HepG2 (cell line): ENCODE results near the gene PYGO2. TPM values are rescaled to one million over a fixed set of nuclear protein-coding genes. Genes with fewer than 3 reads are reported as not detected.

ENCODE experiments used
- ATF4 ChIP-seq, 2 experiments: fragments of 450-650 bp in 1 of 2; sonication (generic) in 1 of 2; formaldehyde crosslinking; IDR thresholded peaks; 2 replicates each; pipeline versions ENCODE4 v1.5.0 to v1.8.0; 2020 to 2022; ENCODE audit warnings: mild to moderate bottlenecking in 1 of 2, missing genetic modification reagents in 1 of 2
- CHCHD3 ChIP-seq: sonication (generic); formaldehyde crosslinking; IDR thresholded peaks from 2 replicates; pipeline ENCODE4 v1.8.0; 2022; ENCODE audit warnings: mild to moderate bottlenecking, missing genetic modification reagents, moderate library complexity
- JUNB ChIP-seq: sonication (generic); formaldehyde crosslinking; IDR thresholded peaks from 2 replicates; pipeline ENCODE4 v1.8.0; 2022; ENCODE audit warnings: missing genetic modification reagents, mild to moderate bottlenecking, borderline replicate concordance
- KAT7 ChIP-seq: IDR thresholded peaks from 2 replicates; pipeline ENCODE4 v1.6.1; 2018; ENCODE audit warnings: borderline replicate concordance, missing compliant biosample characterization
- REPIN1 ChIP-seq: sonication (generic); formaldehyde crosslinking; IDR thresholded peaks from 2 replicates; pipeline ENCODE4 v1.8.0; 2022; ENCODE audit warnings: missing genetic modification reagents, low read depth, mild to moderate bottlenecking, borderline replicate concordance
- SMAD3 ChIP-seq: sonication (generic); formaldehyde crosslinking; IDR thresholded peaks from 2 replicates; pipeline ENCODE4 v1.4.0; 2020; ENCODE audit warnings: missing genetic modification reagents
- TFAP4 ChIP-seq: sonication (generic); IDR thresholded peaks from 2 replicates; pipeline ENCODE4 v1.6.1; 2016; ENCODE audit warnings: low read depth, borderline replicate concordance
- ZNF180 ChIP-seq: sonication (generic); formaldehyde crosslinking; IDR thresholded peaks from 2 replicates; pipeline ENCODE4 v1.4.0; 2020; ENCODE audit warnings: low read depth, missing genetic modification reagents, borderline replicate concordance
- ZNF646 ChIP-seq: sonication (generic); formaldehyde crosslinking; IDR thresholded peaks from 2 replicates; pipeline ENCODE4 v1.9.0; 2021; ENCODE audit warnings: mild to moderate bottlenecking, missing genetic modification reagents
- ZSCAN9 ChIP-seq: IDR thresholded peaks from 2 replicates; pipeline ENCODE4 v1.6.1; 2016; ENCODE audit warnings: borderline replicate concordance
- polyA plus RNA-seq, 8 experiments: library from polyadenylated mRNA; depleted of rRNA in 3 of 8; stranded (reverse) in 7 of 8; unstranded in 1 of 8; fragments of >200 nt; fragmentation: Illumina TruSeq in 4 of 8; extraction: Trizol in 4 of 8; gene quantifications; 2 replicates each; pipeline versions ENCODE4 v1.2.1 to v1.2.3, GENCODE V29; 2011 to 2016; ENCODE audit warnings: low read depth in 4 of 8, missing spikeins in 1 of 8, mixed read lengths in 1 of 8; ENCODE audit not compliant: insufficient read depth in 1 of 8
- total RNA-seq, 5 experiments: library from RNA; depleted of rRNA; stranded (reverse); fragments of >200 nt; fragmentation: Illumina TruSeq; extraction: Trizol; gene quantifications; 2 replicates each; pipeline ENCODE4 v1.2.3, GENCODE V29; 2016; ENCODE audit warnings: low read depth in 1 of 5
- TF ChIP-seq, protein P1 (sequence below): sonication (generic); formaldehyde crosslinking; IDR thresholded peaks from 2 replicates; pipeline ENCODE4 v1.4.0; 2020; ENCODE audit warnings: mild to moderate bottlenecking, missing genetic modification reagents
- TF ChIP-seq, protein P2 (sequence below): sonication (generic); formaldehyde crosslinking; IDR thresholded peaks from 2 replicates; pipeline ENCODE4 v1.8.0; 2022; ENCODE audit warnings: mild to moderate bottlenecking, missing genetic modification reagents
- TF ChIP-seq, protein P3 (sequence below): sonication (generic); formaldehyde crosslinking; IDR thresholded peaks from 2 replicates; pipeline ENCODE4 v1.5.1; 2020; ENCODE audit warnings: mild to moderate bottlenecking, missing genetic modification reagents, moderate library complexity

PYGO2 gene
- total and polyA plus RNA-seq, 2 of the 13 experiments (the other 11 are each of a cell fraction or from before 2014, with no cell fraction given): 20.3 to 21.8 TPM

- TF ChIP-seq ZSCAN9 (CRISPR knock-in tag) (peak; percentile 60; the same call in 1 of the 2 replicates), REPIN1 (CRISPR knock-in tag) (peak; percentile 83; the same call in 1 of the 2 replicates), TFAP4 (0 out of 2 replicates have a peak, but pooled peaks have one; percentile 31), KAT7 (CRISPR knock-in tag) (peak; percentile 40; the same call in 1 of the 2 replicates), SMAD3 (CRISPR knock-in tag) (no peak), CHCHD3 (CRISPR knock-in tag) (no peak), ZNF180 (CRISPR knock-in tag) (no peak), ATF4 (CRISPR knock-in tag; IDR thresholded peaks at IDR 0.05) (peak in 1 of 2 experiments; percentile 20; a peak in 1 of 4 replicates), JUNB (no peak), ZNF646 (CRISPR knock-in tag) (no peak)
- TF ChIP-seq, protein P1, sequence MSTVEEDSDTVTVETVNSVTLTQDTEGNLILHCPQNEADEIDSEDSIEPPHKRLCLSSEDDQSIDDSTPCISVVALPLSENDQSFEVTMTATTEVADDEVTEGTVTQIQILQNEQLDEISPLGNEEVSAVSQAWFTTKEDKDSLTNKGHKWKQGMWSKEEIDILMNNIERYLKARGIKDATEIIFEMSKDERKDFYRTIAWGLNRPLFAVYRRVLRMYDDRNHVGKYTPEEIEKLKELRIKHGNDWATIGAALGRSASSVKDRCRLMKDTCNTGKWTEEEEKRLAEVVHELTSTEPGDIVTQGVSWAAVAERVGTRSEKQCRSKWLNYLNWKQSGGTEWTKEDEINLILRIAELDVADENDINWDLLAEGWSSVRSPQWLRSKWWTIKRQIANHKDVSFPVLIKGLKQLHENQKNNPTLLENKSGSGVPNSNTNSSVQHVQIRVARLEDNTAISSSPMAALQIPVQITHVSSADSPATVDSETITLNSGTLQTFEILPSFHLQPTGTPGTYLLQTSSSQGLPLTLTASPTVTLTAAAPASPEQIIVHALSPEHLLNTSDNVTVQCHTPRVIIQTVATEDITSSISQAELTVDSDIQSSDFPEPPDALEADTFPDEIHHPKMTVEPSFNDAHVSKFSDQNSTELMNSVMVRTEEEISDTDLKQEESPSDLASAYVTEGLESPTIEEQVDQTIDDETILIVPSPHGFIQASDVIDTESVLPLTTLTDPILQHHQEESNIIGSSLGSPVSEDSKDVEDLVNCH (CRISPR knock-in tag): no peak; the same call in 1 of the 2 replicates
- TF ChIP-seq, protein P2, sequence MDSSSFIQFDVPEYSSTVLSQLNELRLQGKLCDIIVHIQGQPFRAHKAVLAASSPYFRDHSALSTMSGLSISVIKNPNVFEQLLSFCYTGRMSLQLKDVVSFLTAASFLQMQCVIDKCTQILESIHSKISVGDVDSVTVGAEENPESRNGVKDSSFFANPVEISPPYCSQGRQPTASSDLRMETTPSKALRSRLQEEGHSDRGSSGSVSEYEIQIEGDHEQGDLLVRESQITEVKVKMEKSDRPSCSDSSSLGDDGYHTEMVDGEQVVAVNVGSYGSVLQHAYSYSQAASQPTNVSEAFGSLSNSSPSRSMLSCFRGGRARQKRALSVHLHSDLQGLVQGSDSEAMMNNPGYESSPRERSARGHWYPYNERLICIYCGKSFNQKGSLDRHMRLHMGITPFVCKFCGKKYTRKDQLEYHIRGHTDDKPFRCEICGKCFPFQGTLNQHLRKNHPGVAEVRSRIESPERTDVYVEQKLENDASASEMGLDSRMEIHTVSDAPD (CRISPR knock-in tag): peak; percentile 57; the same call in 1 of the 2 replicates
- TF ChIP-seq, protein P3, sequence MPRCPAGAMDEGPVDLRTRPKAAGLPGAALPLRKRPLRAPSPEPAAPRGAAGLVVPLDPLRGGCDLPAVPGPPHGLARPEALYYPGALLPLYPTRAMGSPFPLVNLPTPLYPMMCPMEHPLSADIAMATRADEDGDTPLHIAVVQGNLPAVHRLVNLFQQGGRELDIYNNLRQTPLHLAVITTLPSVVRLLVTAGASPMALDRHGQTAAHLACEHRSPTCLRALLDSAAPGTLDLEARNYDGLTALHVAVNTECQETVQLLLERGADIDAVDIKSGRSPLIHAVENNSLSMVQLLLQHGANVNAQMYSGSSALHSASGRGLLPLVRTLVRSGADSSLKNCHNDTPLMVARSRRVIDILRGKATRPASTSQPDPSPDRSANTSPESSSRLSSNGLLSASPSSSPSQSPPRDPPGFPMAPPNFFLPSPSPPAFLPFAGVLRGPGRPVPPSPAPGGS: peak; percentile 78; the same call in 1 of the 2 replicates
Measured at GRCh38 chr1:154961207-154962155, at the start of gene PYGO2 (continued).
